Posterior vena cava (tissue), 2 donors: ENCODE measurements around the gene KRTAP4-9. TPM values are rescaled to one million over a fixed set of nuclear protein-coding genes. Genes with fewer than 3 reads are reported as not detected.
"Not testable (repeated sequence)": the region's sequence is repeated elsewhere in the genome, so short reads cannot be mapped to it uniquely, and the experiment has no call there.

Source experiments
- DNase-seq: peaks from one replicate; pipeline ENCODE4 v3.0.0-alpha.2; 2020; ENCODE audit warnings: low spot score
- intact Hi-C, 2 donors: fragments of 100-400 bp; cut with DNase I; formaldehyde crosslinking; loops; one replicate each; pipeline versions ENCODE4 v1.14.1 to v1.14.2; 2022 to 2023
- long read RNA-seq, 2 donors: library from polyadenylated mRNA; unstranded; transcript quantifications; one replicate each; pipeline ENCODE4 v2.0.0, GENCODE V29; 2020 to 2021
- total RNA-seq, 2 donors: library from RNA; stranded (reverse); fragmentation: NEBNext Ultra II Directional; extraction: Animal tissue kit (Norgen Biotek cat#: 25700); gene quantifications; one replicate each; pipeline ENCODE4 v1.2.1, GENCODE V29; 2021
- donor health status: DM: yes; HTN: yes; CAD: no.
- donor health status: DM: yes; HTN: yes; CAD: no.

KRTAP4-9 gene
- total RNA-seq: not detected
- long read RNA-seq, donor 1: 0 reads
- long read RNA-seq, donor 2: 0 reads

DNA sequence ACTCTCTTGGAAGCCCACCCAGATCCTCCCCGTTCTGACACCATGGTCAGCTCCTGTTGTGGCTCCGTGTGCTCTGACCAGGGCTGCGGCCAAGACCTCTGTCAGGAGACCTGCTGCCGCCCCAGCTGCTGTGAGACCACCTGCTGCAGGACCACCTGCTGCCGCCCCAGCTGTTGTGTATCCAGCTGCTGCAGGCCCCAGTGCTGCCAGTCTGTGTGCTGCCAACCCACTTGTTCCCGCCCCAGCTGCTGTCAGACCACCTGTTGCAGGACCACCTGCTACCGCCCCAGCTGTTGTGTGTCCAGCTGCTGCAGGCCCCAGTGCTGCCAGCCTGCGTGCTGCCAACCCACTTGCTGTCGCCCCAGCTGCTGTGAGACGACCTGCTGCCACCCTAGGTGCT lies at the start of gene KRTAP4-9:
Gene KRTAP4-9 (plus strand): TSS at position 43 of the 400 bp plus-strand sequence. CDS start 0 bp downstream, at position 43.
- intact Hi-C loops, DNase-seq: not testable (repeated sequence)

GRCh38 chr17:41057547-41057946 lies 47.6 kb upstream of the KRTAP4-9 start:
- intact Hi-C loops: no loop called here
- no peak for DNase-seq

GRCh38 chr17:41058741-41059140 lies 46.4 kb upstream of the KRTAP4-9 start:
- no peak for DNase-seq
- intact Hi-C loops: no loop called here

GRCh38 chr17:41059276-41060051 lies 45.7 kb upstream of the KRTAP4-9 start:
- intact Hi-C loops, DNase-seq: not testable (repeated sequence)

DNA sequence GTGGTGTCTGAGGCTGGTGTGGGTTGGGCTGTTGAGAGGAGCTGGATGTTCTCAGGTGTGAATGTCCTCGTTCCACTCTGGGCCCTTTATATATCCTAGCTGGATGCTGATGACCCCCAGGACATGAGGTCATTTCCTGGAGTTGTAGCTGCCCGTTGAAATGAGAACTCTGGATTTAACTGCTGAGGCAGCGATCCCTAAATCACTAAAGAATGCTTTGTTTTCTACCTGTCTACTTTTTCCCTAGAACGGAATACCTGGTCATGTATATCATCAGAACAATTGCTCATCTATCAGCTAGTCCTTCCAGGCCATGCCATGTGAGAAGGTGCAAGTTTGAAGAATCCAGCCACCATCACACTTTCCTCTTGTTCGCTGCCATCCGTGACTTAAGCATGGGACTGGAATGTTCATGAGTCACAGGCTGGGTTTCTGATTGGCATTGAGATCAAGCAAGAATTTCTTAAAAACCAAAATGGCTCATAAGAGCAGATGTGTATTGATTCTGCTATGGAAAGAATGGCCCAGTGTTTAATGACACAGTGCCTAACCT lies 45.1 kb upstream of the KRTAP4-9 start, which contains the start of gene KRTAP2-3:
Gene KRTAP2-3 (minus strand): TSS at position 63 of the 553 bp plus-strand sequence. CDS start 64 bp downstream, outside the sequence.
- intact Hi-C loops: no loop called here
- DNase-seq: no peak

- intact Hi-C loops: no loop called here
- no peak for DNase-seq
Observed at GRCh38 chr17:41061964-41062363, 43.2 kb upstream of the KRTAP4-9 start.

DNA sequence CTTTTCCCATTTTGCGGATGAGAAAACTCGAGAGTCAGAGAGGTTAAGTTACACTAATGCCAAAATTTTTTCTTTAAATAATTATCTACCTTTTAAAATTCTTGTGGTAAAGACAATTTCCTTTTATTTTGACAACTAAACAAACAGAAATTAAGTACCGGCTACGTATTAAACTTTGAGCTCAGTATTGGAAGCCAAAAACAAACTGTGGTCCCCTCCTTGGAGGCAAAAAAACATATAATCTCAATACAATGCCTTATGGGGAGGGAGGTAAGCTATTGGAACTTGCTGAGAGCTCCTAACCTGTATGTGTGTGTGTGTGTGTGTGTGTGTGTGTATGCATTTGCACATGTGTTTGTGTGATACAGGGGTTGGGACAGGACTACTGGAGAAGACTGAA lies 41.7 kb upstream of the KRTAP4-9 start:
- no peak for DNase-seq
- intact Hi-C loops: no loop called here

DNA sequence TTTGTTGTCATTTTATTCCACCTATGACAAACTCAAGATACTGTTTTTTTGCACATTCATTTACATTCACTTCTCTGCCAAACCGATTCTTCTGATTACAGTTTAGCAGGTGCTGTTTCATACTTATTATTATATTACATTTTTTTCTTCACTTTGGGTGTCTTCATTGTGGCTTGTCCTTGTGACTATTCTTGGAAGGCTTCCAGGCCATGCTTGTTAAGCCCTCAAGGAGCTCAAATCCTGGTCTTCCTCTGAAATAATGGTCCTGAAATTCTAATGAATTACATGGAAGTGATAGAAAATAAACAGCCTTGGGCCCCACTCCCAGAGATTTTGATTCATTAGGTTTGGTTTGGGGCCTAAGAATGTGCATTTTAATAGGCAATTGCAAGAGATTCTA lies 40.9 kb upstream of the KRTAP4-9 start:
- intact Hi-C loops: no loop called here
- DNase-seq: no peak

GRCh38 chr17:41065016-41065689 lies 40.0 kb upstream of the KRTAP4-9 start:
- DNase-seq, intact Hi-C loops: not testable (repeated sequence)

DNA sequence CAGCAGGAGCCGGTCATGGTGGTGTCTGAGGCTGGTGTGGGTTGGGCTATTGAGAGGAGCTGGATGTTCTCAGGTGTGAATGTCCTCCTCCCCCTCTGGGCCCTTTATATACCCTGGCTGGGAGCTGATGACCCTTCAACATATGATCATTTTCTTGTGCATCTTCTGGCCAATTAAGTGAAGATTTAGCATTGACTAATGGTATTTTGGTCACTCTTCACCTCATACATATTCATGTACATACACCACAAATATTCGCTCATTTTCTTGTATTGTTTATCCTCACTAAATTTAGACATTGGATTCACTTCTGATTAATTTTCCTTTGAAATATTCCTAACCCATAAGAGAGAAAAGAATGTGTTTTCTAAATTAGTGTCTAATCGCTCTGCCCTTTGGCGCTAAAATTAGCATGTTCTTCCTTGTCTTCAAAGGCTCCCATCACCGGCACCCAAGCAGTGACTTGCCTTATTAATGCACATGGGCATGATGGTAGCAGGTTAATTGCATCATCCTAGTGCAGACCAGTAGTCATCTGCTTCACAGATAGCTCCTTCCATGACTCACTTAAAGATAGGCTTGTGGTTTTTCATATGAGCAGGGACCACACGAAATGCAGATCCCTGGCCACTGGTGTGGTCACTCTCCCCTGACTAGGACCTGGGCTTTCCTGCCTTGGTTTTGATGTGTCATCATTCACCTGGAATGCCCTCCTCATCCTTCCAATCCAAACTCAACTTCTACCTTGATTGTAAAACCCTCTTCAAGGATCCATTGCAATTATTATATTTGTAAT lies 39.2 kb upstream of the KRTAP4-9 start, which contains the start of gene KRTAP2-4:
Gene KRTAP2-4 (minus strand): TSS at position 51 of the 796 bp plus-strand sequence. CDS start 34 bp downstream, at position 17.
- intact Hi-C loops: no loop called here
- DNase-seq: no peak

- DNase-seq: no peak
- intact Hi-C loops: no loop called here
Observed at GRCh38 chr17:41067281-41067680, 37.9 kb upstream of the KRTAP4-9 start.

GRCh38 chr17:41069031-41069430 lies 36.2 kb upstream of the KRTAP4-9 start:
- intact Hi-C loops: no loop called here
- DNase-seq: no peak

DNA sequence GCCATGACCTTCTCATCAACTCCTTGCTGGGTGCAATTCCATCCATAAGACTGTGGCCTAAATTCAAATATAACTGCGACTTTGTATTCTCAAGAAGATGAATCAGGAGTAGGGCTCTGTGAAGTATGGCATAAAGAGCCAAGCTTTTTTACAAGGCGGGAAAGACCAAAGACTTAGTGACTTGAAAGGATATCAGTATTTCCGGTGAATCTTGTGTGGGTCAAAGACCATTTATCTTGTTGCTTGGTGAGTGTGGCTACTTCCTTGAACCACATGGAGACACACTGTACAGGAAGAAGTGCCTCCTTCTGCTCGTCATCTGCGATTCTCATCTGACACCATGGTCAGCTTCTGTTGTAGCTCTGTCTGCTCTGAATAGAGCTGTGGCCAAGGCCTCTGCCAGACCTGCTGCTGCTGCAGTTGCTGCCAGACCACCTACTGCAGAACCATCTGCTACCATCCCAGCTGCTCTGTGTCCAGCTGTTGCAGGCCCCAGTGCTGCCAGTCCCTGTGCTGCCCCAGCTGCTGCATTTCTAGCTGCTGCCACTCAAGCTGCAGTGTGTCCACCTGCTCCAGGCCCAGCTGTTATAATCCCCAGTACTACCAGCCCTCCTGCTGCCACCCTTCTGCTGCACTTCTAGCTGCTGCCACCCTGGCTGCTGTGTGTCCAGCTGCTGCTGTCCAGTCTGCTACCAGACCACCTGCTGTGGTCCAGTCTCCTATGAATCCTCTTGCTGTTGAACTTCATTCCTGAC lies 33.4 kb upstream of the KRTAP4-9 start:
- DNase-seq: no peak
- intact Hi-C loops: no loop called here

- no peak for DNase-seq
- intact Hi-C loops: no loop called here
Observed at GRCh38 chr17:41073676-41074075, 31.5 kb upstream of the KRTAP4-9 start.

DNA sequence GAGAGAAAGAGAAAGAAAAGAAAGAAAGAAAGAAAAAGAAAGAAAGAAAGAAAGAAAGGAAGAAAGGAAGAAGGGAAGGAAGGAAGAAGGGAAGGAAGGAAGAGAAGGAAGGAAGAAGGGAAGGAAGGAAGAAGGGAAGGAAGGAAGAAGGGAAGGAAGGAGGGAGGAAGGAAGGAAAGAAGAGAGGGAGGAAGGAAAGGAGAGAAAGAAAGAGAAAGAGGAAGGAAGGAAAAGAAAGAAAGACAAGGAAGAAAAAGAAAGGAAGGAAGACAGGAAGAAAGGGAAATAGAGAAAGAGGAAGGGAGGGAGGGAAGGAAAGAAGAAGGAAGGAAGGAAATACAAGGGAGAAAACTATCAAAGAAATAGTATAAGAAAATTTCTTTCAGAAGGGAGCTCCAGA lies 28.4 kb upstream of the KRTAP4-9 start:
- intact Hi-C loops: no loop called here
- DNase-seq: no peak

- no peak for DNase-seq
- intact Hi-C loops: no loop called here
Observed at GRCh38 chr17:41082626-41083025, 22.6 kb upstream of the KRTAP4-9 start.

DNA sequence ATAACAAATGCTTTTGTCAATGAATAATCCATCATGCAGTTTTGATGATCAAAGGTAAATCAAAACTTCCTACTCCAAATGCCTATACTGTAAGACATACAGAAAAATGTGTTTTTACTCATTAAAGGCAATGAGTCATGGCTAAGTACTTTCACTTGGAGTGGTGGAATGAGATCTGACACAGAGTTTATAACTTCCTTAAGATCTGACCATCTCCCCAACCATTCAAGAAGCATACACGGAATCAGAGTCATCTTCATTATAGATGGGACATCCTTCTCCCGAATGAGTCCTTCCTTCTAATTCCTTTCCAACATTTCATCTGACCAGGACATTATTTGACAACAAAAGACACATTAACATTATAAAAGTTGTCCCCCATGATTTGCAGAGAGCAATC lies 21.8 kb upstream of the KRTAP4-9 start:
- intact Hi-C loops, DNase-seq: not testable (repeated sequence)

GRCh38 chr17:41084100-41084856 lies 20.9 kb upstream of the KRTAP4-9 start, which contains the start of gene KRTAP4-7:
Gene KRTAP4-7 (plus strand): TSS chr17:41084150. CDS start chr17:41084207, 57 bp downstream.
- DNase-seq, intact Hi-C loops: not testable (repeated sequence)
